ENCODE measurements around the gene YIPF4. TPM values are rescaled to one million over a fixed set of nuclear protein-coding genes. Genes with fewer than 3 reads are reported as not detected.

The YIPF4 gene
- total and polyA plus RNA-seq, 2 donors (not counting 3 experiments of a cell fraction or from before 2014, with no cell fraction given): 8.6 to 40.1 TPM

- ChIA-PET CTCF (interaction anchor here (1.2 kb wide), 1 partner anchor 9 kb away, joined by 3 read pairs; no protein-coding TSS in a partner anchor), POLR2A (no interaction called here)
- no peak for DNase-seq (ENCODE audit: low read depth, low spot score)
- no peaks in the 10 kb centered on the region for H3K9me3 ChIP-seq (replicated peaks; ENCODE audit: control insufficient read depth, insufficient read depth, low read length)
- no peak overlapping the region for H3K4me2 ChIP-seq (ENCODE audit: insufficient read depth, low read length)
- H3K36me3 ChIP-seq (ENCODE audit: control insufficient read depth in 2 of 2, extremely low read depth in 1 of 2, insufficient read depth in 2 of 2, low read length in 2 of 2): no peaks in the 10 kb centered on the region
- no peaks in the 10 kb centered on the region for H3K4me1 ChIP-seq (ENCODE audit: control insufficient read depth, extremely low read depth, insufficient read depth, low read length)
- dilution Hi-C loops (cut with MboI; ENCODE audit: extremely low pct_ligation_motif_present, low sequenced_read_pairs) (no loop called here), intact Hi-C loops (cut with micrococcal nuclease) (no loop called here)
- no peaks in the 10 kb centered on the region for H3K27me3 ChIP-seq (ENCODE audit: control insufficient read depth in 2 of 2, insufficient read depth in 2 of 2, low read length in 2 of 2)
- TF ChIP-seq POLR2A (IDR thresholded peaks at IDR 0.05; ENCODE audit: low read depth, low read length) (no peak), GATA2 (IDR thresholded peaks at IDR 0.05; ENCODE audit: insufficient read depth, insufficient read length, low read depth, low read length) (no peak), CTCF (IDR thresholded peaks at IDR 0.05; ENCODE audit: extremely low read depth in 1 of 2, insufficient read depth in 1 of 2, low read depth in 1 of 2, low read length in 2 of 2) (no peak), MAX (IDR thresholded peaks at IDR 0.05; ENCODE audit: insufficient read depth, insufficient read length) (no peak), POLR2AphosphoS5 (IDR thresholded peaks at IDR 0.05; ENCODE audit: insufficient read depth, low read depth, low read length) (no peak), EZH2 (IDR thresholded peaks at IDR 0.05; ENCODE audit: borderline replicate concordance, low read depth, low read length, severe bottlenecking) (no peak), MYC (IDR thresholded peaks at IDR 0.05; ENCODE audit: low read depth, low read length) (no peak), FOS (IDR thresholded peaks at IDR 0.05; ENCODE audit: borderline replicate concordance, insufficient read depth, low read length) (no peak), JUN (IDR thresholded peaks at IDR 0.05; ENCODE audit: borderline replicate concordance, insufficient read depth, insufficient read length, low read depth) (no peak)
- no TSS peak for BruUV-seq (replicated peaks)
- no peak overlapping the region for H3K4me3 ChIP-seq (replicated peaks in 1 of 3; ENCODE audit: insufficient read depth in 1 of 3, low read depth in 1 of 3, low read length in 3 of 3)
- no peaks in the 10 kb centered on the region for H3K79me2 ChIP-seq (ENCODE audit: control insufficient read depth, insufficient read depth, low read length)
- no peak overlapping the region for H2AFZ ChIP-seq (ENCODE audit: low read depth, low read length)
- no peak overlapping the region for H3K27ac ChIP-seq (ENCODE audit: insufficient read depth, low read depth, low read length)
- FAIRE-seq: no peak
- no peak overlapping the region for H3K9ac ChIP-seq (replicated peaks; ENCODE audit: extremely low read depth, insufficient read depth, low read length)
- no peaks in the 10 kb centered on the region for H4K20me1 ChIP-seq (replicated peaks; ENCODE audit: control insufficient read depth, extremely low read depth, insufficient read depth, low read length)
- H3K9me1 ChIP-seq (replicated peaks; ENCODE audit: control insufficient read depth, extremely low read depth, insufficient read depth, low read length): no peaks in the 10 kb centered on the region
Observed at GRCh38 chr2:32237488-32237887, 40.2 kb upstream of the YIPF4 start.

All from endothelial cell of umbilical vein (primary cell).